Cardiac muscle cell (in vitro differentiated cells and primary cell): ENCODE data around the gene SEMA4G. TPM values are rescaled to one million over a fixed set of nuclear protein-coding genes. Genes with fewer than 3 reads are reported as not detected.
"Not testable (repeated sequence)": the region's sequence is repeated elsewhere in the genome, so short reads cannot be mapped to it uniquely, and the experiment has no call there.

Source experiments
- DNase-seq, 2 donors: peaks; one replicate each; pipeline versions ENCODE4 v3.0.0 to v3.0.0-alpha.2; 2010 to 2017; ENCODE audit warnings: low read depth in 1 of 2, low spot score in 1 of 2
- H3K27ac ChIP-seq: fragments of 200-600 bp; sonication (generic); 2 replicates; pipeline ENCODE4 v1.5.1; 2016
- H3K27me3 ChIP-seq: fragments of 200-600 bp; sonication (generic); 2 replicates; pipeline ENCODE4 v1.6.0; 2016; ENCODE audit warnings: control low read depth
- H3K36me3 ChIP-seq: fragments of 200-600 bp; sonication (generic); 2 replicates; pipeline ENCODE4 v1.5.1; 2016; ENCODE audit warnings: control low read depth
- H3K4me1 ChIP-seq: fragments of 200-600 bp; sonication (generic); 2 replicates; pipeline ENCODE4 v1.8.1; 2017; ENCODE audit warnings: low read depth, mild to moderate bottlenecking, mixed run types
- H3K4me3 ChIP-seq: fragments of 200-600 bp; sonication (generic); 2 replicates; pipeline ENCODE4 v1.5.1; 2016; ENCODE audit warnings: mild to moderate bottlenecking
- H3K9me3 ChIP-seq: fragments of 200-600 bp; sonication (generic); 2 replicates; pipeline ENCODE4 v1.5.1; 2017; ENCODE audit warnings: low read depth, mild to moderate bottlenecking, control low read depth
- CTCF ChIP-seq: IDR thresholded peaks from 2 replicates; pipeline ENCODE4 v1.5.1; 2012; ENCODE audit warnings: low read depth, mild to moderate bottlenecking, low read length
- polyA plus RNA-seq: library from polyadenylated mRNA; unstranded; fragments of >200 nt; fragmentation: Nextera tagmentation; extraction: Ambion mirVana; gene quantifications from 2 replicates; pipeline ENCODE4 v1.2.1, GENCODE V29; 2016
- total RNA-seq: library from RNA; depleted of rRNA; stranded (reverse); fragments of >200 nt; gene quantifications from 2 replicates; pipeline ENCODE4 v1.2.3, GENCODE V29; 2016

Gene SEMA4G
- total and polyA plus RNA-seq, 2 experiments from 2014 or later = 7.0 to 18.1 TPM

GRCh38 chr10:100972115-100972903, 3.0 kb downstream of the SEMA4G start:
- no peaks in the 10 kb centered on the region for H3K9me3 ChIP-seq
- H3K27ac ChIP-seq = no peak overlapping the region
- no peak for DNase-seq
- H3K4me3 ChIP-seq = no peak overlapping the region
- no peaks in the 10 kb centered on the region for H3K36me3 ChIP-seq
- no peaks in the 10 kb centered on the region for H3K27me3 ChIP-seq
- no peak for TF ChIP-seq CTCF
- peaks cover 2% of the 10 kb centered on the region for H3K4me1 ChIP-seq

GRCh38 chr10:100972904-100973535, 3.7 kb downstream of the SEMA4G start:
- DNase-seq = no peak
- H3K4me1 ChIP-seq = no peaks in the 10 kb centered on the region
- H3K27ac ChIP-seq = no peak overlapping the region
- no peaks in the 10 kb centered on the region for H3K9me3 ChIP-seq
- H3K4me3 ChIP-seq = no peak overlapping the region
- TF ChIP-seq CTCF = no peak
- no peaks in the 10 kb centered on the region for H3K36me3 ChIP-seq
- no peaks in the 10 kb centered on the region for H3K27me3 ChIP-seq

GRCh38 chr10:100975397-100975796, 6.1 kb downstream of the SEMA4G start:
- H3K4me3 ChIP-seq, H3K4me1 ChIP-seq, H3K9me3 ChIP-seq, H3K36me3 ChIP-seq, DNase-seq, H3K27me3 ChIP-seq, H3K27ac ChIP-seq: not testable (repeated sequence)

- no peak overlapping the region for H3K27ac ChIP-seq
- TF ChIP-seq CTCF = no peak
- peaks cover 15% of the 10 kb centered on the region for H3K36me3 ChIP-seq
- DNase-seq = no peak
- no peaks in the 10 kb centered on the region for H3K4me1 ChIP-seq
- no peaks in the 10 kb centered on the region for H3K27me3 ChIP-seq
- no peak overlapping the region for H3K4me3 ChIP-seq
- H3K9me3 ChIP-seq = no peaks in the 10 kb centered on the region
Measured at GRCh38 chr10:100976906-100977305, 7.6 kb downstream of the SEMA4G start.

- H3K36me3 ChIP-seq = peaks cover 15% of the 10 kb centered on the region
- H3K9me3 ChIP-seq = no peaks in the 10 kb centered on the region
- no peak for TF ChIP-seq CTCF
- H3K4me1 ChIP-seq = no peaks in the 10 kb centered on the region
- H3K27ac ChIP-seq = no peak overlapping the region
- no peak for DNase-seq
- no peaks in the 10 kb centered on the region for H3K27me3 ChIP-seq
- no peak overlapping the region for H3K4me3 ChIP-seq
Measured at GRCh38 chr10:100977436-100977835, 8.1 kb downstream of the SEMA4G start.

- H3K4me3 ChIP-seq = no peak overlapping the region
- no peak for TF ChIP-seq CTCF
- H3K27me3 ChIP-seq = no peaks in the 10 kb centered on the region
- H3K36me3 ChIP-seq = peaks cover 15% of the 10 kb centered on the region
- H3K4me1 ChIP-seq = no peaks in the 10 kb centered on the region
- no peak for DNase-seq
- H3K9me3 ChIP-seq = no peaks in the 10 kb centered on the region
- H3K27ac ChIP-seq = no peak overlapping the region
Measured at GRCh38 chr10:100978121-100978900, 9.0 kb downstream of the SEMA4G start.
